Activated CD4-positive, CD25-positive, alpha-beta regulatory T cell treated with anti-CD3 and anti-CD28 coated beads, Interleukin-2, amount 50 U/mL, for 72 hours (primary cell): ENCODE data around the gene AUH.
A peak's percentile ranks its signal among the peaks of the same experiment; 100 is the strongest.
"Not testable (repeated sequence)": the region's sequence is repeated elsewhere in the genome, so short reads cannot be mapped to it uniquely, and the experiment has no call there.

Experiments
- DNase-seq: peaks from one replicate; pipeline ENCODE4 v3.0.0; 2021

The AUH gene

GRCh38 chr9:91361291-91362050, at the start of gene AUH:
Gene AUH (minus strand): TSS chr9:91361918. CDS start chr9:91361889, 29 bp downstream.
- peak; percentile 92 for DNase-seq

- no peak for DNase-seq
These were observed 49.5 kb upstream of the AUH start for GRCh38 chr9:91411096-91411771.

GRCh38 chr9:91410161-91410560, 48.4 kb upstream of the AUH start:
- DNase-seq, result no peak

GRCh38 chr9:91408475-91408874, 46.8 kb upstream of the AUH start:
- DNase-seq, result no peak

- DNase-seq, result no peak
These were observed 46.0 kb upstream of the AUH start for GRCh38 chr9:91407580-91408318.

GRCh38 chr9:91405343-91406077, 43.8 kb upstream of the AUH start:
- DNase-seq, result no peak

- DNase-seq, result no peak
These were observed 42.2 kb upstream of the AUH start for GRCh38 chr9:91403665-91404543.

GRCh38 chr9:91398926-91399325, 37.2 kb upstream of the AUH start:
- DNase-seq, result no peak

- no peak for DNase-seq
These were observed 34.1 kb upstream of the AUH start for GRCh38 chr9:91395553-91396471.

- DNase-seq, result no peak
These were observed 33.4 kb upstream of the AUH start for GRCh38 chr9:91395106-91395552.

GRCh38 chr9:91393826-91394225, 32.1 kb upstream of the AUH start:
- no peak for DNase-seq

GRCh38 chr9:91392435-91392834, 30.7 kb upstream of the AUH start:
- no peak for DNase-seq

GRCh38 chr9:91391818-91392217, 30.1 kb upstream of the AUH start:
- no peak for DNase-seq

- DNase-seq, result no peak
These were observed 29.7 kb upstream of the AUH start for GRCh38 chr9:91391412-91391811.

GRCh38 chr9:91389686-91390085, 28.0 kb upstream of the AUH start:
- DNase-seq, result not testable (repeated sequence)

GRCh38 chr9:91386765-91387164, 25.0 kb upstream of the AUH start:
- DNase-seq, result no peak

GRCh38 chr9:91384954-91385353, 23.2 kb upstream of the AUH start:
- DNase-seq, result no peak

- no peak for DNase-seq
These were observed 21.9 kb upstream of the AUH start for GRCh38 chr9:91383577-91383976.

- DNase-seq, result no peak
These were observed 20.6 kb upstream of the AUH start for GRCh38 chr9:91382298-91382697.

GRCh38 chr9:91379426-91379825, 17.7 kb upstream of the AUH start:
- DNase-seq, result no peak

GRCh38 chr9:91378695-91379127, 17.0 kb upstream of the AUH start:
- DNase-seq, result no peak
